NCI-H526 (cell line): ENCODE data around the gene RAB27A.
"Not testable (repeated sequence)": the region's sequence is repeated elsewhere in the genome, so short reads cannot be mapped to it uniquely, and the experiment has no call there.

Experiments
- DNase-seq, 2 experiments: peaks; one replicate each; lab custom pipeline; 2025; lab: John Stamatoyannopoulos, UW

Gene RAB27A

GRCh38 chr15:55281517-55282228 lies 7.9 kb downstream of the RAB27A start:
- DNase-seq, result no peak

DNA sequence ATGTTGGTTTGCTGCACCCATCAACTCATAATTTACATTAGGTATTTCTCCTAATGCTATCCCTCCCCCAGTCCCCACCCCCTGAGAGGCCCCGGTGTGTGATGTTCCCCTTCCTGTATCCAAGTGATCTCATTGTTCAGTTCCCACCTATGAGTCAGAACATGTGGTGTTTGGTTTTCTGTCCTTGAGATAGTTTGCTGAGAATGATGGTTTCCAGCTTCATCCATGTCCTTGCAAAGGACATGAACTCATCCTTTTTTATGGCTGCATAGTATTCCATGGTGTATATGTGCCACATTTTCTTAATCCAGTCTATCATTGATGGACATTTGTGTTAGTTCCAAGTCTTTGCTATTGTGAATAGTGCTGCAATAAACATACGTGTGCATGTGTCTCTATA lies 9.0 kb downstream of the RAB27A start:
- DNase-seq, result not testable (repeated sequence)

DNA sequence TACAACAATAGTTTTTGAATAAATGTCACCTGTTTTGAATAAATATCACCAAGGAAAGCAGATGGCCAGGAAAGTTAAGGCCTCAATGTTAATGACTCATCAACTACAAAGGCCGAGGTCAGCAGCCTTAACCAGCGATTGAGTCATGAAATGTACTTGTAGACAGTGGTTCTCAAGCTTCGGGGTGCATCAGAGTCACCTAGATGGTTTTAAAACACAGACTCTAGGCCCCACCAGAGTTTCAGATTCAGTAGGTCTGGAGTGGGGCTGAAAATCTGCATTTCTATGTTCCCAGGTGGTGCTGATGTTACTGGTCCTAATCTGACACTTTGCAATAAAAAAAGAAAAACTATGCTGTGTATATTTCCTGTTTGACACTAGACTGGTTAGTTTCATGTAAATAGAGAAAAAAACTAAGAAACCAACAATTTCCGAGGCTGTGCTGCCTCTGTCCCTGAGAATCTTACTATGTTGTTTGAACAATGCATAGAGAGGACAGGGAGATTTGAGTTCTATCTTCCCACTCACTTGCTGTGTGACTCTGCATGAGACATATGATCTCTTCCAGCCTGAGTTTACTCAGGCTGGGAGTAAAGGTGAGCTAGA lies 9.8 kb downstream of the RAB27A start:
- DNase-seq, result no peak

DNA sequence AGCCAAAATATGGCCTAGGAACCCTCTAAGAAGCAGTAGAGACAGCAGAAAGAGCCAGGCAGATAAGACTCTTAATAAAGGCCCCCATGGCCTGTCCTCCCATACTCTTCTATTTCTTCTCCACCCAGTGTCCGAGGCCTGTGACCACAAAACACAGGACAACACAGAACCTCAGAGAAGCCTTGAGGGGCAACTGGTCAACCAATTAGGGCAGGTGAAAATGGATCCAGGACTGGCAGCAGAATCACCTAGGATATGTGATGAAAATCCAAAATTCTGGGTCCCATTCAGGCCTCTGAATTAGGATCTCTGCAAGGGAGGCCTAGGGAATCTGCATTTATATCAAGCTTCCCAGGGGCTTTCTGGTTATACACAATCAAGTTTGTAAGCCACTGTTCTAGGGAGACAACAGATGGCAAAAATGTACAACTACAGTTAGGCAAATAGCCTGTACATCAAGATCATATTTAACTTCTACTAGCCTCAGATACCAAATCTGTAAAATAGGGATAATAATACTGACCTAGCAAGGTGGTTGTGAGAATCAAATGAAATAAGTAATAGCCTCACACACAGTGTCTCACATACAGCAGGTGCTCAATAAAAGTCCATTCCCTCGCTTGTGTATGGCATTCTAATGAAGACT lies 10.4 kb downstream of the RAB27A start:
- peak in 1 of 2 experiments; percentile 4 for DNase-seq

GRCh38 chr15:55277715-55278114 lies 11.9 kb downstream of the RAB27A start:
- DNase-seq, result no peak

- no peak for DNase-seq
Measured at GRCh38 chr15:55277116-55277564, 12.5 kb downstream of the RAB27A start.

- DNase-seq, result no peak
Measured at GRCh38 chr15:55276324-55276723, 13.3 kb downstream of the RAB27A start.

DNA sequence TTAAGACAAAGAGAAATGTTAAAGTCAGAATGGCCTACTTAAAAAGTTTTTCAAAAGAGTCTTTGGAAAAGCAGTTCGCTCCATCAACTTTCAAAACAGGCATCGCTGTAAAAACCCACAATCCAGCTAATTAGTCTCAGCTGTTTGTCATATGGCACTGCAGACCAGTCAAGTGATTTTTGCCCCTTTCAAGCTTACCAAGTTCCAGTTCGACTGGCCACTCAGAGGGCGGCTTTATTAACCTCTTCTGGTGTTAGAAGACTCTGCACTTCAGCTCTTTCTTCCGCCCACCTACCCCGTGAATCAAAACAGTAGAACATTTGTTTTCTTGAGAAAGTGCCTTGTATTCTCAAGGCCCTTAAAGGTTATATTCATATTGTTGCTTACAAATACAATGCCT lies 19.3 kb downstream of the RAB27A start:
- no peak for DNase-seq

- DNase-seq, result no peak
Measured at GRCh38 chr15:55268176-55268695, 21.4 kb downstream of the RAB27A start.

DNA sequence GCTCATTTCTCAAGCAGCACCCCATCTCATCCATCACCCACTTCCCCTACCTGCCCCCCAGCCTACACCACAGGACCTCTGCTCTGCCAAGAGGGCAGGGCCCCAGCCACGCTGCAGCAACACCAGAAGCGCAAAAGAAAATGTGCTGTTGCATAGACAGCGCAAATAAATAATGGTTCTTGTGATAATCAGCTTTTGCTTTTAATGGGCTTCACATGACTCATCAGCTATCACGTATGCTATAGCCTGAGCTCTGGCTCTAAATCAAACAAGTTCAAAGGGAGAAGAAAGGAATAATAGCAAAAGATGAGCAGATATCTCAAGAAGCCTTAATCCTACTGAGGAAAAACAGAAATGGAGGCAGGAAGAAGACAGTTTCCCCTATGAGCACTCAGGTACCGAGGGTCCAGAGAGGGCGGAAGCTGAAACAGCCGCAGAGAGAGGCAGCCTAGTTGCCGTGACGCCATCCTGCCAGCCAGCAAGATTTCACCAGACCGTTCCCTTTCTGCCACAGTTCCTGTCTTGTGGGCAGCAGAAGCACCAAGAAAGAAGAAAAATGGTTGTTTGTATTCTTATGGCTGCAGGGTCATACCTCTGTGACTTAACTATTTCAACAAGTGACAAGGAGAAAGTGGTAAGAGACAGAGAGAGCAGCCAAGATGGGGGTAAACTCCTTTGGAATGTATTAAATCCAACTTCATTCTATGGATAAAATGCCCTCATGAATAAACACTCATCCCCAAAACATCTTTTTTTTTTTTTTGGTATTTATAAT lies 22.0 kb downstream of the RAB27A start:
- DNase-seq, result no peak

GRCh38 chr15:55266547-55266946 lies 23.1 kb downstream of the RAB27A start:
- DNase-seq, result no peak

- DNase-seq, result no peak
Measured at GRCh38 chr15:55260562-55261131, 29.0 kb downstream of the RAB27A start.

GRCh38 chr15:55257938-55258337 lies 31.7 kb downstream of the RAB27A start:
- no peak for DNase-seq

- DNase-seq, result no peak
Measured at GRCh38 chr15:55257012-55257670, 32.5 kb downstream of the RAB27A start.

DNA sequence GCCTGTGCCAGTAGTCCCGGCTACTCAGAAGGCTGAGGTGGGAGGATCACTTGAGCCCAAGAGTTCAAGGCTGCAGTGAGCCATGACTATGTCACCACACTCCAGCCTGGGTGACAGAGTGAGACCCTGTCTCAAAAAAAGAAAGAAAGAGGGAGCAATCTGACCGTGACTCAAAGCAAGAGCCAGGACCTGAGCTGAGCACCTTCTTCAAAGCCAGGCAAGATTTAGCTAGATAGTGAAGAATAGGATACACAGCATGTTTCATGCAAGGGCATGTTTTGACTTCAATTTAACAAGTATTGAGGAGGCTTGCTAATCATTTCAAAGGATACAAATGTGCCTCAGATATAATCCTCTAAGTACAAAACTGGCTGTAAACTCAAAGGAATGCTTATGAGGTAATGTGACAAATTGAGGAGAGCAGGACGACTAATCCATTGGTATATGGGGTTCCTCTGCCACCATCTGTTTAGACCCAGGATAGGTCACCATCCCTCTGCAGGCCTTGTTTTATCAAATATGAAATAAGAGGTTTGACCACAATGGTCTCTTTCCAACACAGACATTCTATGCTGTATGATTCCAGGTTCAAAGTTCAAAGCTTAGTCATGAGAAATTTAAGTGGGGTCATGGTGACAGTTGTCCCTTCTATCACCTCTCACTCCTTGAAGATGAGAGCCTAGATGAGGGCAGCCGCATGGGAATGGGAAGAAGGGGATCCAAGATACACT lies 33.2 kb downstream of the RAB27A start:
- no peak for DNase-seq

GRCh38 chr15:55255714-55256113 lies 33.9 kb downstream of the RAB27A start:
- DNase-seq, result no peak

DNA sequence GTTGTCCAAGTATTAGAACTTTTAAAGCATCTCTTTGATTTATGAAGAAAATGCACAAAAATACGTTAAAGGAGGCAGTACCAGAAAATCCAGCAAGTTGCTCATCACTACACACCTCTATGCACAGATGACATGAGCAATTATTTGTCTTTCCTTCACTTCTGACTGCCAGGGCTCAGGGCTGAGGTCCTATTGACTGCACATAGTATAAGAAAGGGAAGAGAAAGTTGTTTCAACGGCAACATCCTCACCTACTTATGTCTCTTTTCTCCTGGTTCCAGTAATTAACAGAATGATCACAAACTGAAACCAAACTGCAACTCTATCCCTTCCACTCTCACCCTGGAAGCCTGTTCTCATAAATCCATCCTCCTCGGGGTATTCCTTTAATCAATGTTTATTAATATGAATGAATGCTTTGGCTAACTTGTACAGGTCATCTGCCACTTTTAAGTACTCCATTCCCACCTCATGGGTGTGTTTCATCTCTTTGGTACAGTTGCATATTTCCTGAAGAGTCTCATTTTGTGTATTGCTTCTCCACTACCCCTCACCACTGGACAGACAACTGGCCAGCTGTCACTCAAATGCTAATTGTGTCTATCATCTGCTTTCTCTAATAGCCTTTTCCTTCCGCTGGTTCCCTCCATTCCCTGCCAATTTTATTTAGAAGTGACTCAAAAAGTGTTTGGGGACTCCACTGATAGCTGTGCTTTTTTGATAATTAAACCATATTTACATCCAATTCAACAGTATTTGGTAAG lies 34.5 kb downstream of the RAB27A start:
- DNase-seq, result no peak

- DNase-seq, result no peak
Measured at GRCh38 chr15:55253580-55253979, 36.0 kb downstream of the RAB27A start.

GRCh38 chr15:55252201-55252600 lies 37.4 kb downstream of the RAB27A start:
- DNase-seq, result not testable (repeated sequence)

DNA sequence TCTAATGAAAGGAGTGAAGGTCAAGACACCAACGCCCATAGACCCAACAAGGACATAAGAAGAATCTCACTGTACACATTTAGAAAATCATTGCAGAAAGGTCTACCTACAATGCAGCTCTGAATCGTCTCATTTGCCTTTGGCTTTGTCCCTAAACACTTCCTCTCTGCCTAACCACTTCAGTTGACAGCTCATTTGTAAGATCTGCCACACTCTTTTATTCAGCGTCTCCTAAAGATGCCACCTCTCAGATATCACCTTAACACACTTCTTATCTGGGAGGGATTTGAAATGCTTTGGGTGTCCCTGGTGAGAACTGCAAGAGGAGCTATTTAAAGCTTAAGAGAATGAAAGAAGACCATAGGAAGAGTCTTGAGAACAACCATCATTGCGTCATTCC lies 38.7 kb downstream of the RAB27A start:
- no peak for DNase-seq
